Thyroid gland (tissue), 4 donors: ENCODE data around the gene BORA.

ENCODE experiments used
- CTCF ChIP-seq, 6 experiments: fragments of 200-600 bp in 3 of 6; fragments of 450-650 bp in 3 of 6; sonication (generic) in 3 of 6; IDR thresholded peaks; one replicate each; pipeline ENCODE4 v1.5.1; 2016 to 2019; ENCODE audit warnings: antibody characterized with exemption in 6 of 6, mild to moderate bottlenecking in 2 of 6, inconsistent platforms in 1 of 6, moderate library complexity in 1 of 6
- POLR2A ChIP-seq, 2 donors: fragments of 450-650 bp; IDR thresholded peaks; one replicate each; pipeline ENCODE4 v1.6.1; 2017; ENCODE audit warnings: antibody characterized with exemption in 2 of 2, mild to moderate bottlenecking in 2 of 2, moderate library complexity in 1 of 2

DNA sequence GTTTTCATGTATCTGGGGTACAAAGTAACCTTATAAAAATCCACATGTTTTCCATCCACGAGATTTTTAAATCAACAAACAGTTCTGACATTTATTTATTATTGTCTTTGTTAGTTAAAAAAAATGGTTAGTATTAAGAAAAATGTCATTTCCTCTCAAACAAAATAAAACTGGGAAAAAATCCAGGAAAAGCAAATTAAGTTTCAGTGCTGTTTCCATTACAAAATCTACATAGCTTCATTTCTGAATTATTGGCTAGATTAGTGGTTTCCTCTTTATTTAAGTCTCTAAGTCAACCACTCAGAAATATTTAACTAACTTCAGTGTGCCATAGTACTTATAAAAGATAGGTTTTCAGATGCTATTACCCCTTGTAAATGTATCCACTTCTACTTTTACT is 49.4 kb upstream of the BORA start:
- TF ChIP-seq POLR2A (IDR thresholded peaks at IDR 0.05), result no peak
- TF ChIP-seq CTCF (IDR thresholded peaks at IDR 0.05), result no peak
